Stimulated activated CD8-positive, alpha-beta memory T cell treated with anti-CD3 and anti-CD28 coated beads, Interleukin-12 subunit alpha, Interleukin-12 subunit beta, amount 100 ng/mL, for 24 hours (primary cell): ENCODE data around the gene MOB4.
"Not testable (repeated sequence)": the region's sequence is repeated elsewhere in the genome, so short reads cannot be mapped to it uniquely, and the experiment has no call there.

Experiments
- DNase-seq: peaks from one replicate; pipeline ENCODE4 v3.0.0-alpha.2; 2020; ENCODE audit errors: extremely low read depth

The MOB4 gene

GRCh38 chr2:197515739-197516392 lies at the start of gene MOB4:
Gene MOB4, plus strand, starts transcription at chr2:197516066. Its CDS starts 21 bp downstream, at chr2:197516087.
- peak; percentile 81 for DNase-seq

- DNase-seq = no peak
Measured at GRCh38 chr2:197472166-197472565, 43.7 kb upstream of the MOB4 start.

GRCh38 chr2:197477797-197478196 lies 38.1 kb upstream of the MOB4 start:
- no peak for DNase-seq

GRCh38 chr2:197480165-197481036 lies 35.5 kb upstream of the MOB4 start:
- DNase-seq = no peak

- not testable (repeated sequence) for DNase-seq
Measured at GRCh38 chr2:197484248-197484647, 31.6 kb upstream of the MOB4 start.

- DNase-seq = no peak
Measured at GRCh38 chr2:197486175-197486574, 29.7 kb upstream of the MOB4 start.

GRCh38 chr2:197487385-197487784 lies 28.5 kb upstream of the MOB4 start:
- DNase-seq = no peak

- DNase-seq = no peak
Measured at GRCh38 chr2:197495433-197496134, 20.3 kb upstream of the MOB4 start.

GRCh38 chr2:197496695-197497094 lies 19.2 kb upstream of the MOB4 start:
- DNase-seq = no peak

GRCh38 chr2:197497326-197497725 lies 18.5 kb upstream of the MOB4 start:
- DNase-seq = no peak

- DNase-seq = no peak
Measured at GRCh38 chr2:197498235-197498936, 17.5 kb upstream of the MOB4 start.

GRCh38 chr2:197498937-197499593 lies 16.8 kb upstream of the MOB4 start:
- DNase-seq = no peak

- peak; percentile 96 for DNase-seq
Measured at GRCh38 chr2:197499594-197500502, 16.0 kb upstream of the MOB4 start, which contains the start of the genes HSPD1 and HSPE1. Gene HSPD1, minus strand, starts transcription at chr2:197499840. Its CDS starts 992 bp downstream, at chr2:197498848. Gene HSPE1, plus strand, starts transcription at chr2:197500379. Its CDS starts 58 bp downstream, at chr2:197500437.

- no peak for DNase-seq
Measured at GRCh38 chr2:197500503-197501131, 15.2 kb upstream of the MOB4 start.

- DNase-seq = no peak
Measured at GRCh38 chr2:197502201-197502600, 13.7 kb upstream of the MOB4 start.

- no peak for DNase-seq
Measured at GRCh38 chr2:197502685-197503084, 13.2 kb upstream of the MOB4 start.

GRCh38 chr2:197504000-197504399 lies 11.9 kb upstream of the MOB4 start:
- no peak for DNase-seq

GRCh38 chr2:197504512-197504911 lies 11.4 kb upstream of the MOB4 start:
- DNase-seq = no peak

GRCh38 chr2:197506658-197507057 lies 9.2 kb upstream of the MOB4 start:
- DNase-seq = no peak

GRCh38 chr2:197513915-197514314 lies 2.0 kb upstream of the MOB4 start:
- no peak for DNase-seq
